Ishikawa (cell line): Measurements from ENCODE around the gene SPEF2.

Experiments used
- CEBPB ChIP-seq: IDR thresholded peaks from 2 replicates; pipeline ENCODE4 v1.6.1; 2012
- CREB1 ChIP-seq: IDR thresholded peaks from 2 replicates; pipeline ENCODE4 v1.6.1; 2012; ENCODE audit warnings: low read depth
- EGR1 ChIP-seq: IDR thresholded peaks from 2 replicates; pipeline ENCODE4 v1.6.1; 2012
- EP300 ChIP-seq: IDR thresholded peaks from 2 replicates; pipeline ENCODE4 v1.6.1; 2012; ENCODE audit warnings: borderline replicate concordance
- FOXM1 ChIP-seq: IDR thresholded peaks from 2 replicates; pipeline ENCODE4 v1.6.1; 2012; ENCODE audit warnings: low read depth, borderline replicate concordance
- NFIC ChIP-seq: IDR thresholded peaks from 2 replicates; pipeline ENCODE4 v1.6.1; 2012
- RAD21 ChIP-seq: IDR thresholded peaks from 2 replicates; pipeline ENCODE4 v1.6.1; 2012; ENCODE audit warnings: low read depth
- TAF1 ChIP-seq: IDR thresholded peaks from 2 replicates; pipeline ENCODE4 v1.6.1; 2012; ENCODE audit warnings: low read depth, mild to moderate bottlenecking
- TCF12 ChIP-seq: IDR thresholded peaks from 2 replicates; pipeline ENCODE4 v1.6.1; 2012; ENCODE audit warnings: low read depth
- TEAD4 ChIP-seq: IDR thresholded peaks from 2 replicates; pipeline ENCODE4 v1.6.1; 2012
- YY1 ChIP-seq: IDR thresholded peaks from 2 replicates; pipeline ENCODE4 v1.6.1; 2012; ENCODE audit warnings: low read depth
- ZBTB7A ChIP-seq: IDR thresholded peaks from 2 replicates; pipeline ENCODE4 v1.6.1; 2012; ENCODE audit warnings: low read depth
- TF ChIP-seq, protein P1 (sequence below): IDR thresholded peaks from 2 replicates; pipeline ENCODE4 v1.6.1; 2012
- TF ChIP-seq, protein P2 (sequence below): IDR thresholded peaks from 2 replicates; pipeline ENCODE4 v1.6.1; 2012
- TF ChIP-seq, protein P3 (sequence below): IDR thresholded peaks from 2 replicates; pipeline ENCODE4 v1.6.1; 2012; ENCODE audit warnings: low read depth, mild to moderate bottlenecking

Gene SPEF2

DNA sequence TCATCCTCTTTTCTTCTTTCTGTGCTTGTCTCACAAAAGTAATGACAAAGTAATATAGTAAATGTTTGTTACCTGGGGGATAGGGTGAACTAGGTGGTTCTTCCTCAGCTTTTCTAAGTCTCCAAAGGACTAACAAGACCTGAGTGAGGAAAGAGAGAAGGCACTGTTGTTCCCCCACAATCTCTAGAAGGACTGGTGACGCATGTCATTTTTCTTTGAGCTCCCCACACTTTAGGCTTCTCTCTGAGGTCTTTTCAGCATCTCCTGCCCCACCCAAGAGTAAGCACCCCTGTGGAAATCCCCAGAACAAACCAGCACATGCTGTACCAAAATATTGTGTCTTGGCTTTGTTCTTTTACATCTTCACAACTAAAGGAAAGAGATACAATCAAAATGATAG is 236.6 kb downstream of the SPEF2 start:
- TF ChIP-seq RAD21: no peak
- no peak for TF ChIP-seq CREB1
- TF ChIP-seq EP300: no peak
- no peak for TF ChIP-seq NFIC
- TF ChIP-seq, protein P1, sequence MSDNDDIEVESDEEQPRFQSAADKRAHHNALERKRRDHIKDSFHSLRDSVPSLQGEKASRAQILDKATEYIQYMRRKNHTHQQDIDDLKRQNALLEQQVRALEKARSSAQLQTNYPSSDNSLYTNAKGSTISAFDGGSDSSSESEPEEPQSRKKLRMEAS: no peak
- no peak for TF ChIP-seq ZBTB7A
- TF ChIP-seq YY1: no peak

- TF ChIP-seq ZBTB7A (no peak), RAD21 (no peak), TEAD4 (no peak), EP300 (no peak), TAF1 (no peak), CREB1 (no peak), YY1 (no peak), FOXM1 (no peak), EGR1 (no peak), CEBPB (no peak), NFIC (no peak), TCF12 (no peak)
- TF ChIP-seq, protein P2, sequence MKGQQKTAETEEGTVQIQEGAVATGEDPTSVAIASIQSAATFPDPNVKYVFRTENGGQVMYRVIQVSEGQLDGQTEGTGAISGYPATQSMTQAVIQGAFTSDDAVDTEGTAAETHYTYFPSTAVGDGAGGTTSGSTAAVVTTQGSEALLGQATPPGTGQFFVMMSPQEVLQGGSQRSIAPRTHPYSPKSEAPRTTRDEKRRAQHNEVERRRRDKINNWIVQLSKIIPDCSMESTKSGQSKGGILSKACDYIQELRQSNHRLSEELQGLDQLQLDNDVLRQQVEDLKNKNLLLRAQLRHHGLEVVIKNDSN: no peak
- TF ChIP-seq, protein P3, sequence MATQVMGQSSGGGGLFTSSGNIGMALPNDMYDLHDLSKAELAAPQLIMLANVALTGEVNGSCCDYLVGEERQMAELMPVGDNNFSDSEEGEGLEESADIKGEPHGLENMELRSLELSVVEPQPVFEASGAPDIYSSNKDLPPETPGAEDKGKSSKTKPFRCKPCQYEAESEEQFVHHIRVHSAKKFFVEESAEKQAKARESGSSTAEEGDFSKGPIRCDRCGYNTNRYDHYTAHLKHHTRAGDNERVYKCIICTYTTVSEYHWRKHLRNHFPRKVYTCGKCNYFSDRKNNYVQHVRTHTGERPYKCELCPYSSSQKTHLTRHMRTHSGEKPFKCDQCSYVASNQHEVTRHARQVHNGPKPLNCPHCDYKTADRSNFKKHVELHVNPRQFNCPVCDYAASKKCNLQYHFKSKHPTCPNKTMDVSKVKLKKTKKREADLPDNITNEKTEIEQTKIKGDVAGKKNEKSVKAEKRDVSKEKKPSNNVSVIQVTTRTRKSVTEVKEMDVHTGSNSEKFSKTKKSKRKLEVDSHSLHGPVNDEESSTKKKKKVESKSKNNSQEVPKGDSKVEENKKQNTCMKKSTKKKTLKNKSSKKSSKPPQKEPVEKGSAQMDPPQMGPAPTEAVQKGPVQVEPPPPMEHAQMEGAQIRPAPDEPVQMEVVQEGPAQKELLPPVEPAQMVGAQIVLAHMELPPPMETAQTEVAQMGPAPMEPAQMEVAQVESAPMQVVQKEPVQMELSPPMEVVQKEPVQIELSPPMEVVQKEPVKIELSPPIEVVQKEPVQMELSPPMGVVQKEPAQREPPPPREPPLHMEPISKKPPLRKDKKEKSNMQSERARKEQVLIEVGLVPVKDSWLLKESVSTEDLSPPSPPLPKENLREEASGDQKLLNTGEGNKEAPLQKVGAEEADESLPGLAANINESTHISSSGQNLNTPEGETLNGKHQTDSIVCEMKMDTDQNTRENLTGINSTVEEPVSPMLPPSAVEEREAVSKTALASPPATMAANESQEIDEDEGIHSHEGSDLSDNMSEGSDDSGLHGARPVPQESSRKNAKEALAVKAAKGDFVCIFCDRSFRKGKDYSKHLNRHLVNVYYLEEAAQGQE: no peak
- TF ChIP-seq, protein P1: no peak
These were observed 237.5 kb downstream of the SPEF2 start for GRCh38 chr5:35855187-35855586.

GRCh38 chr5:35856765-35857351 is 239.2 kb downstream of the SPEF2 start, which contains the start of gene IL7R:
TSS of gene IL7R (plus strand) at chr5:35856891. CDS start at chr5:35856978, 87 bp downstream.
- TF ChIP-seq TCF12: no peak
- TF ChIP-seq YY1: no peak
- TF ChIP-seq ZBTB7A: no peak
- TF ChIP-seq TAF1: no peak
- TF ChIP-seq, protein P2: no peak
- no peak for TF ChIP-seq EP300
- no peak for TF ChIP-seq CEBPB
- no peak for TF ChIP-seq EGR1
- TF ChIP-seq FOXM1: no peak
- TF ChIP-seq, protein P3: no peak
- TF ChIP-seq NFIC: no peak
- TF ChIP-seq CREB1: no peak

GRCh38 chr5:35857606-35858205 is 240.0 kb downstream of the SPEF2 start:
- TF ChIP-seq CREB1 (no peak), ZBTB7A (no peak), EGR1 (no peak), YY1 (no peak), CEBPB (no peak)
- TF ChIP-seq, protein P2: no peak

- TF ChIP-seq CREB1: no peak
- TF ChIP-seq, protein P3: no peak
- TF ChIP-seq, protein P2: no peak
These were observed 241.5 kb downstream of the SPEF2 start for GRCh38 chr5:35859101-35859661.
